IMR-90 (cell line): ENCODE measurements around the gene NDUFA9.

Source experiments
- CTCF ChIP-seq: conservative IDR thresholded peaks from 2 replicates; pipeline ENCODE4 v1.5.1; 2012; ENCODE audit warnings: mild to moderate bottlenecking, low read depth, low read length, improper control_type of control experiment
- POLR2A ChIP-seq: IDR thresholded peaks from 2 replicates; pipeline ENCODE4 v1.6.1; 2012; ENCODE audit warnings: mild to moderate bottlenecking, low read depth, low read length
- RAD21 ChIP-seq: IDR thresholded peaks from 2 replicates; pipeline ENCODE4 v1.6.1; 2012; ENCODE audit warnings: low read length, improper control_type of control experiment

GRCh38 chr12:4630262-4630661, 18.7 kb upstream of the NDUFA9 start:
- TF ChIP-seq POLR2A: no peak
- no peak for TF ChIP-seq RAD21
- TF ChIP-seq CTCF: no peak
